ENCODE data around the gene MED27. TPM values are rescaled to one million over a fixed set of nuclear protein-coding genes. Genes with fewer than 3 reads are reported as not detected.

MED27 gene
- total RNA-seq, 1 experiment from 2014 or later = 38.4 TPM

- ChIA-PET POLR2A (ENCODE audit: unreplicated experiment) (no interaction called here), CTCF (no interaction called here)
- no peak overlapping the region for H3K9ac ChIP-seq (ENCODE audit: low read length)
- no peaks in the 10 kb centered on the region for H3K9me2 ChIP-seq (replicated peaks; ENCODE audit: low read length)
- no peak overlapping the region for H3K27ac ChIP-seq (ENCODE audit: low read length)
- H4K20me1 ChIP-seq (ENCODE audit: low read length) = no peaks in the 10 kb centered on the region
- TF ChIP-seq EZH2phosphoT487 (IDR thresholded peaks at IDR 0.05; ENCODE audit: borderline replicate concordance, low read length) (no peak), CTCF (conservative IDR thresholded peaks at IDR 0.05; ENCODE audit: low read depth, low read length) (peak; percentile 26; the same call in 1 of the 2 replicates), EZH2 (IDR thresholded peaks at IDR 0.05; ENCODE audit: low read length, unreplicated experiment) (no peak)
- H2AFZ ChIP-seq (ENCODE audit: low read length) = no peak overlapping the region
- no peak overlapping the region for H3K4me3 ChIP-seq (ENCODE audit: low read length)
- ATAC-seq = no peak
- H3K4me1 ChIP-seq (ENCODE audit: insufficient read depth, low read length) = peaks cover 15% of the 10 kb centered on the region
- intact Hi-C loops (cut with micrococcal nuclease) = no loop called here
- no peak overlapping the region for H3K4me2 ChIP-seq (ENCODE audit: low read length)
- H3K9me3 ChIP-seq (ENCODE audit: low read length) = no peaks in the 10 kb centered on the region
- no peaks in the 10 kb centered on the region for H3F3A ChIP-seq (ENCODE audit: low read length, unreplicated experiment)
- no peak for DNase-seq
- no TSS peak for BruUV-seq (replicated peaks)
- no peaks in the 10 kb centered on the region for H3K27me3 ChIP-seq (ENCODE audit: low read length)
- no peaks in the 10 kb centered on the region for H3K79me2 ChIP-seq (ENCODE audit: low read length)
- H3K36me3 ChIP-seq (ENCODE audit: low read depth, low read length) = no peaks in the 10 kb centered on the region
Measured at GRCh38 chr9:131872006-131872405, 207.7 kb downstream of the MED27 start.

- BruUV-seq (replicated peaks) = no TSS peak
- no peaks in the 10 kb centered on the region for H3K36me3 ChIP-seq (ENCODE audit: low read depth, low read length)
- H3F3A ChIP-seq (ENCODE audit: low read length, unreplicated experiment) = no peaks in the 10 kb centered on the region
- no peaks in the 10 kb centered on the region for H3K27me3 ChIP-seq (ENCODE audit: low read length)
- no peak overlapping the region for H3K4me2 ChIP-seq (ENCODE audit: low read length)
- no peak for DNase-seq
- no peaks in the 10 kb centered on the region for H3K9me2 ChIP-seq (replicated peaks; ENCODE audit: low read length)
- TF ChIP-seq EZH2 (IDR thresholded peaks at IDR 0.05; ENCODE audit: low read length, unreplicated experiment) (no peak), CTCF (conservative IDR thresholded peaks at IDR 0.05; ENCODE audit: low read depth, low read length) (no peak), EZH2phosphoT487 (IDR thresholded peaks at IDR 0.05; ENCODE audit: borderline replicate concordance, low read length) (no peak)
- no peak overlapping the region for H2AFZ ChIP-seq (ENCODE audit: low read length)
- POLR2A ChIA-PET (ENCODE audit: unreplicated experiment) = no interaction called here
- no peak overlapping the region for H3K4me3 ChIP-seq (ENCODE audit: low read length)
- CTCF ChIA-PET = no interaction called here
- intact Hi-C loops (cut with micrococcal nuclease) = no loop called here
- no peaks in the 10 kb centered on the region for H3K4me1 ChIP-seq (ENCODE audit: insufficient read depth, low read length)
- H3K79me2 ChIP-seq (ENCODE audit: low read length) = no peaks in the 10 kb centered on the region
- no peak for ATAC-seq
- no peak overlapping the region for H3K9ac ChIP-seq (ENCODE audit: low read length)
- no peaks in the 10 kb centered on the region for H4K20me1 ChIP-seq (ENCODE audit: low read length)
- no peak overlapping the region for H3K27ac ChIP-seq (ENCODE audit: low read length)
- H3K9me3 ChIP-seq (ENCODE audit: low read length) = no peaks in the 10 kb centered on the region
Measured at GRCh38 chr9:131870156-131870555, 209.5 kb downstream of the MED27 start.

GRCh38 chr9:131869348-131869747 is 210.3 kb downstream of the MED27 start:
- TF ChIP-seq EZH2 (IDR thresholded peaks at IDR 0.05; ENCODE audit: low read length, unreplicated experiment) (no peak), CTCF (conservative IDR thresholded peaks at IDR 0.05; ENCODE audit: low read depth, low read length) (no peak), EZH2phosphoT487 (IDR thresholded peaks at IDR 0.05; ENCODE audit: borderline replicate concordance, low read length) (no peak)
- no peak overlapping the region for H3K4me3 ChIP-seq (ENCODE audit: low read length)
- intact Hi-C loops (cut with micrococcal nuclease) = no loop called here

More at GRCh38 chr9:131869348-131869747, 210.3 kb downstream of the MED27 start:
- no peak for ATAC-seq
- Histone ChIP-seq H3K36me3 (ENCODE audit: low read depth, low read length) (no peaks in the 10 kb centered on the region), H3K27ac (ENCODE audit: low read length) (no peak overlapping the region), H3K4me2 (ENCODE audit: low read length) (no peak overlapping the region), H3K9ac (ENCODE audit: low read length) (no peak overlapping the region), H3K9me2 (replicated peaks; ENCODE audit: low read length) (no peaks in the 10 kb centered on the region), H3K9me3 (ENCODE audit: low read length) (no peaks in the 10 kb centered on the region), H3F3A (ENCODE audit: low read length, unreplicated experiment) (no peaks in the 10 kb centered on the region), H4K20me1 (ENCODE audit: low read length) (no peaks in the 10 kb centered on the region), H3K27me3 (ENCODE audit: low read length) (no peaks in the 10 kb centered on the region), H3K79me2 (ENCODE audit: low read length) (no peaks in the 10 kb centered on the region), H2AFZ (ENCODE audit: low read length) (no peak overlapping the region), H3K4me1 (ENCODE audit: insufficient read depth, low read length) (no peaks in the 10 kb centered on the region)
- ChIA-PET POLR2A (ENCODE audit: unreplicated experiment) (no interaction called here), CTCF (no interaction called here)
- no TSS peak for BruUV-seq (replicated peaks)
- DNase-seq = no peak
